Measurements from ENCODE around the gene ITCH. TPM values are rescaled to one million over a fixed set of nuclear protein-coding genes. Genes with fewer than 3 reads are reported as not detected.

ITCH gene
- total and polyA plus RNA-seq, 9 of the 15 experiments (the other 6 are each of a cell fraction or from before 2014, with no cell fraction given) = 7.5 to 53.0 (median 22.9) TPM

- POLR2A ChIA-PET = no interaction called here
- Histone ChIP-seq H3K4me2 (ENCODE audit: insufficient read depth, low read length) (no peak overlapping the region), H3K9me3 (replicated peaks; ENCODE audit: control insufficient read depth, insufficient read depth, low read depth, low read length) (no peaks in the 10 kb centered on the region), H3K27me3 (ENCODE audit: control insufficient read depth in 2 of 2, insufficient read depth in 2 of 2, low read length in 2 of 2) (no peaks in the 10 kb centered on the region), H3K4me1 (replicated peaks in 1 of 2; ENCODE audit: control insufficient read depth in 2 of 2, insufficient read depth in 2 of 2, low read length in 2 of 2) (no peaks in the 10 kb centered on the region), H2AFZ (ENCODE audit: low read depth, low read length) (no peak overlapping the region), H3K4me3 (no peak overlapping the region), H3K79me2 (ENCODE audit: control insufficient read depth, insufficient read depth, low read length) (0 out of 3 replicates have a peak, but pooled peaks cover 7% of the 10 kb centered on the region), H4K20me1 (replicated peaks; ENCODE audit: control insufficient read depth, insufficient read depth, low read length) (no peaks in the 10 kb centered on the region), H3K9me1 (ENCODE audit: control insufficient read depth, insufficient read depth, low read length) (no peaks in the 10 kb centered on the region), H3K36me3 (ENCODE audit: control insufficient read depth, insufficient read depth, low read length) (peaks cover 41% of the 10 kb centered on the region), H3K27ac (ENCODE audit: extremely low read depth, low read depth, low read length) (no peak overlapping the region), H3K9ac (ENCODE audit: insufficient read depth in 1 of 2, low read depth in 2 of 2, low read length in 2 of 2) (no peak overlapping the region)
- FAIRE-seq (no peak), ATAC-seq (no peak), DNase-seq (ENCODE audit: extremely low read depth in 1 of 4, low spot score in 3 of 4) (no peak)
- CTCF ChIA-PET (ENCODE audit: low intra/inter-chr PET ratio) = no interaction called here
- 71% methylated on average over 1 of the region's 1 CpG for WGBS (ENCODE audit: insufficient coverage, low coverage, missing lambda C conversion rate)
- BruUV-seq (replicated peaks) = no TSS peak
- TF ChIP-seq U2AF2 (optimal IDR thresholded peaks at IDR 0.05; ENCODE audit: low read depth, low read length) (no peak), ZMIZ1 (IDR thresholded peaks at IDR 0.05; ENCODE audit: low read depth in 2 of 2, low read length in 2 of 2) (no peak), TAF15 (IDR thresholded peaks at IDR 0.05; ENCODE audit: low read depth, low read length) (no peak), PURB (CRISPR knock-in tag; IDR thresholded peaks at IDR 0.05; ENCODE audit: low read depth) (no peak), CEBPB (tag; IDR thresholded peaks at IDR 0.05) (no peak), ZHX1 (conservative IDR thresholded peaks at IDR 0.05; ENCODE audit: low read length) (no peak), YBX1 (IDR thresholded peaks at IDR 0.05) (no peak), ZBTB9 (CRISPR knock-in tag; IDR thresholded peaks at IDR 0.05) (no peak), ZBTB34 (CRISPR knock-in tag; IDR thresholded peaks at IDR 0.05) (no peak), GTF2B (IDR thresholded peaks at IDR 0.05; ENCODE audit: extremely low read depth, insufficient read length) (no peak), ZKSCAN3 (CRISPR knock-in tag; IDR thresholded peaks at IDR 0.05) (no peak)
- intact Hi-C loops (cut with micrococcal nuclease) (no loop called here), in situ Hi-C loops (cut with MboI) (no loop called here)
Observed at GRCh38 chr20:34500823-34501222, 137.8 kb downstream of the ITCH start.
